Calu3 (cell line): Measurements from ENCODE around the gene YIF1B. TPM values are rescaled to one million over a fixed set of nuclear protein-coding genes. Genes with fewer than 3 reads are reported as not detected.

Experiments used
- BruUV-seq: library from RNA; stranded (reverse); fragments of 400-500 nt; replicated peaks from 2 replicates; lab custom pipeline; 2021; lab: Mats Ljungman, UMichigan
- CTCF ChIA-PET: fragments of 300-600 bp; sonication (Branson Sonifier 250); formaldehyde crosslinking; loops from one replicate; lab custom pipeline; 2022; ENCODE audit warnings: antibody characterized with exemption; lab: Charles Lee
- DNase-seq: peaks from one replicate; pipeline ENCODE4 v3.0.0; 2022
- H3K27ac Mint-ChIP-seq: one replicate; pipeline ENCODE4 v1.8.0; 2022; ENCODE audit warnings: mixed read lengths; ENCODE audit not compliant: unreplicated experiment
- H3K27me3 Mint-ChIP-seq: one replicate; pipeline ENCODE4 v1.8.0; 2022; ENCODE audit warnings: mixed read lengths; ENCODE audit not compliant: unreplicated experiment
- H3K36me3 Mint-ChIP-seq: one replicate; pipeline ENCODE4 v1.8.0; 2022; ENCODE audit warnings: mild to moderate bottlenecking, moderate library complexity, mixed read lengths; ENCODE audit not compliant: insufficient read depth, unreplicated experiment
- H3K4me1 Mint-ChIP-seq: one replicate; pipeline ENCODE4 v1.8.0; 2022; ENCODE audit warnings: mild to moderate bottlenecking, low read depth, mixed read lengths; ENCODE audit not compliant: unreplicated experiment
- H3K4me3 Mint-ChIP-seq: one replicate; pipeline ENCODE4 v1.8.0; 2022; ENCODE audit warnings: mild to moderate bottlenecking, low read depth, moderate library complexity, mixed read lengths; ENCODE audit not compliant: unreplicated experiment
- H3K9me3 Mint-ChIP-seq: one replicate; pipeline ENCODE4 v1.8.0; 2022; ENCODE audit warnings: low read depth, mixed read lengths; ENCODE audit not compliant: unreplicated experiment
- intact Hi-C: fragments of 100-400 bp; cut with micrococcal nuclease; formaldehyde crosslinking; loops from one replicate; pipeline ENCODE4 v1.10.0; 2022; ENCODE audit not compliant: unreplicated experiment
- total RNA-seq: library from RNA; stranded (reverse); gene quantifications from 2 replicates; pipeline ENCODE4 v1.2.3, GENCODE V29; 2022
- TF ChIP-seq, protein P1 (sequence below): fragments of 200-600 bp; IDR thresholded peaks from one replicate; pipeline ENCODE4 v1.8.0; 2022; ENCODE audit warnings: antibody characterized with exemption; ENCODE audit not compliant: unreplicated experiment

The YIF1B gene
- total RNA-seq, 1 experiment from 2014 or later: 45.4 TPM

DNA sequence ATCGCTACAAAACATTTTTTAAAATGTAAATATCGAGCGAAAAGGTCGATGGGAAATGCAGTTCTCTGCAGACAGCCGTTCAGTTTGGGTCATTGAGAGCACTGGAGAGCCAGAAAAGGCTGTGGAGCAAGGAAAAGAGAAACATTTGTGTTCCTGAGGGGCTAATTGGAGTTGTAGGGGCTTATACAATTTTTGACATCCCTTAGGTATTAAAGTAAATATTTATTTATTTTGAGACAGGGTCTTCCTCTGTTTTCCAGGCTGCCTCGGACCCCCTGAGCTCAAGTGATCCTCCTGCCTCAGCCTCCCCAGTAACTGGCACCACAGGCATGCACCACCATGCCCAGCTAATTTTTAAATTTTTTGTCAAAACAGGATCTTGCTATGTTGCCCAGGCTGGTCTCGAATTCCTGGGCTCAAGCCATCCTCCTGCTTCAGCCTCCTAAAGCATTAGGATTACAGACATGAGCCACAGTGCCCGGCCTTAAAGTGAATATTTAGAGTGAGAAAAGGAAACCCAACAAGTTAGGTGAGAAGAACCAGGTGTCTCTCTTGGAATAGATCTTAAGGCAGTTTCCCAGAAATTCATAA is 825 bp upstream of the YIF1B start:
- peaks cover 40% of the 10 kb centered on the region for H3K36me3 Mint-ChIP-seq
- H3K4me3 Mint-ChIP-seq: peak overlapping the region; percentile 75
- CTCF ChIA-PET: no interaction called here
- peaks cover 16% of the 10 kb centered on the region for H3K4me1 Mint-ChIP-seq
- peaks cover 45% of the 10 kb centered on the region for H3K27me3 Mint-ChIP-seq
- TF ChIP-seq, protein P1, sequence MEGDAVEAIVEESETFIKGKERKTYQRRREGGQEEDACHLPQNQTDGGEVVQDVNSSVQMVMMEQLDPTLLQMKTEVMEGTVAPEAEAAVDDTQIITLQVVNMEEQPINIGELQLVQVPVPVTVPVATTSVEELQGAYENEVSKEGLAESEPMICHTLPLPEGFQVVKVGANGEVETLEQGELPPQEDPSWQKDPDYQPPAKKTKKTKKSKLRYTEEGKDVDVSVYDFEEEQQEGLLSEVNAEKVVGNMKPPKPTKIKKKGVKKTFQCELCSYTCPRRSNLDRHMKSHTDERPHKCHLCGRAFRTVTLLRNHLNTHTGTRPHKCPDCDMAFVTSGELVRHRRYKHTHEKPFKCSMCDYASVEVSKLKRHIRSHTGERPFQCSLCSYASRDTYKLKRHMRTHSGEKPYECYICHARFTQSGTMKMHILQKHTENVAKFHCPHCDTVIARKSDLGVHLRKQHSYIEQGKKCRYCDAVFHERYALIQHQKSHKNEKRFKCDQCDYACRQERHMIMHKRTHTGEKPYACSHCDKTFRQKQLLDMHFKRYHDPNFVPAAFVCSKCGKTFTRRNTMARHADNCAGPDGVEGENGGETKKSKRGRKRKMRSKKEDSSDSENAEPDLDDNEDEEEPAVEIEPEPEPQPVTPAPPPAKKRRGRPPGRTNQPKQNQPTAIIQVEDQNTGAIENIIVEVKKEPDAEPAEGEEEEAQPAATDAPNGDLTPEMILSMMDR: no peak
- no TSS peak for BruUV-seq
- H3K9me3 Mint-ChIP-seq: no peaks in the 10 kb centered on the region
- no peak for DNase-seq
- intact Hi-C loops: no loop called here
- H3K27ac Mint-ChIP-seq: peak overlapping the region; percentile 79

DNA sequence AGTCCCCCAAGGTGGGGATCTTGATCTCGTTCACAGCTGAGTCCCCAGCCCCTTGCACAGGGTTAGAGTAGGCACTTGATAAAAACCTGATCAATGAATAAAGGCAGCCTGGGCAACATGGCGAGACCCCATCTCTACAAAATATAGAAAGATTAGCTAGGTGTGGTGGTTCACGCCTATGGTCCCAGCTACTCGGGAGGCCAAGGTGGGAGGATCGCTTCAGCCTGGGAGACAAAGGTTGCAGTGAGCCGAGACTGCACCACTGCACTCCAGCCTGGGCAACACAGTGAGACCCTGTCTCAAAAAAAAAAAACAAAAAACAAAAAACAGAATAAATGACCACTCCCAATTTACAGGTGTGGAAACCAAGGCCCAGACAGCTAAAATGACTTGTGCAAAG is 4.8 kb downstream of the YIF1B start:
- intact Hi-C loops: no loop called here
- no TSS peak for BruUV-seq
- peaks cover 4% of the 10 kb centered on the region for H3K9me3 Mint-ChIP-seq
- no peak overlapping the region for H3K27ac Mint-ChIP-seq
- peaks cover 10% of the 10 kb centered on the region for H3K4me1 Mint-ChIP-seq
- no peaks in the 10 kb centered on the region for H3K27me3 Mint-ChIP-seq
- CTCF ChIA-PET: no interaction called here
- TF ChIP-seq, protein P1: no peak
- H3K4me3 Mint-ChIP-seq: no peak overlapping the region
- H3K36me3 Mint-ChIP-seq: peaks cover 56% of the 10 kb centered on the region
- DNase-seq: no peak

DNA sequence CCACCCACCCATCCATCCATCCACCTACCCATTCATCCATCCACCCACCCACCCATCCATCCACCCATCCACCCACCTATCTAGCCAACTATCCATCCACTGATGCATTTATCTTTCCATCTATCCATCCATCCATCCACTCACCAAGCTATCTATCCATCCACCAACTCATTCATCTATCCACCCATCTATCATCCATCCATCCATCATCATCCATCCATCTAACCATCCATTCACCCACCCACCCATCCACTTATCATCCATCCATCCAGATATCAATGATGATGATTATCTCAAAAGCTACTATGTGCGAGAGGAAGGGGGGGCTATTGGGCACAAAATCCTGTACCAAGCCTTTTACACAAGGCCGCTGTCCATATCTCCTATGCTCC is 5.5 kb downstream of the YIF1B start:
- no TSS peak for BruUV-seq
- DNase-seq: no peak
- Mint-ChIP-seq H3K4me3 (no peak overlapping the region), H3K9me3 (peaks cover 4% of the 10 kb centered on the region), H3K27ac (no peak overlapping the region), H3K4me1 (peaks cover 11% of the 10 kb centered on the region), H3K36me3 (peaks cover 54% of the 10 kb centered on the region), H3K27me3 (no peaks in the 10 kb centered on the region)
- intact Hi-C loops: no loop called here
- TF ChIP-seq, protein P1: no peak
- CTCF ChIA-PET: no interaction called here

DNA sequence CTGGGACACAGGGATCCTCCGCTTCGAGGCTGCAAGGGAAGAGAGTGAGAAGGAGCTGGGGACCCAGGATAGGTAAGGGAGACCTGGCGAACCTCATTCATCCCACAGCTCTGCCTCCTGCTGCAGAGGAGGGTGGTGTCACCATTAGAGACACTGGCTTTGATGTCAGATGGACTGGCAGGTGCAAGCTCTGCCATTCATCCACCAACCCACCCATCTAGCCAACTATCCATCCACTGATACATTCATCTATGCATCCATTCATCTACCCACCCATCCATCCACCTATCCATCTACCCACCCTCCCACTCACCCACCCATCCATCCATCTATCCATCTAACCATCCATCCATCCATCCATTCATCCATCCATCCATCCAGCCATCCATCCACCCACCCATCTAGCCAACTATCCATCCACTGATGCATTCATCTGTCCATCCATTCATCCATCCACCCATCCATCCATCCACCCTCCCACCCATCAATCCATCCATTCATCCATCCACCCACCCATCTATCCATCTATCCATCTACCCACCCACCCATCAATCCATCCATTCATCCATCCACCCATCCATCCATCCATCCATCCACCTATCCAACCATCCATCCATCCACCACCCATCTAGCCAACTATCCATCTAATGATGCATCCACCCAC is 6.0 kb downstream of the YIF1B start:
- H3K27ac Mint-ChIP-seq: no peak overlapping the region
- DNase-seq: no peak
- TF ChIP-seq, protein P1: no peak
- H3K9me3 Mint-ChIP-seq: peaks cover 4% of the 10 kb centered on the region
- intact Hi-C loops: no loop called here
- H3K4me1 Mint-ChIP-seq: peaks cover 17% of the 10 kb centered on the region
- H3K36me3 Mint-ChIP-seq: peaks cover 56% of the 10 kb centered on the region
- H3K27me3 Mint-ChIP-seq: no peaks in the 10 kb centered on the region
- no peak overlapping the region for H3K4me3 Mint-ChIP-seq
- CTCF ChIA-PET: no interaction called here
- BruUV-seq: no TSS peak
